Mononuclear cell (primary cell): Measurements from ENCODE around the gene NXN. TPM values are rescaled to one million over a fixed set of nuclear protein-coding genes. Genes with fewer than 3 reads are reported as not detected.

Source experiments
- H3K27me3 ChIP-seq: 2 replicates; pipeline ENCODE4 v1.6.0; 2011; ENCODE audit warnings: low read length, control low read depth; ENCODE audit not compliant: insufficient read depth
- H3K4me1 ChIP-seq: 2 replicates; pipeline ENCODE4 v1.5.1; 2011; ENCODE audit warnings: mild to moderate bottlenecking, low read length, control low read depth; ENCODE audit not compliant: insufficient read depth
- H3K4me3 ChIP-seq: 2 replicates; pipeline ENCODE4 v1.5.1; 2011; ENCODE audit warnings: mild to moderate bottlenecking, low read length, moderate library complexity
- H3K9me3 ChIP-seq: 2 replicates; pipeline ENCODE4 v1.5.1; 2011; ENCODE audit warnings: low read depth, mild to moderate bottlenecking, control low read depth, low read length
- total RNA-seq: library from RNA; depleted of rRNA; stranded (reverse); fragments of >200 nt; gene quantifications from one replicate; pipeline ENCODE4 v1.2.3, GENCODE V29; 2012

Gene NXN
- 0.52 TPM for total RNA-seq

- Histone ChIP-seq H3K27me3 (peaks cover 38% of the 10 kb centered on the region), H3K9me3 (no peaks in the 10 kb centered on the region), H3K4me3 (peak within 1 kb of the TSS; percentile 43), H3K4me1 (peaks cover 20% of the 10 kb centered on the region)
These were observed at the start of gene NXN for GRCh38 chr17:979539-980405. Gene NXN (minus strand): TSS chr17:979776.

DNA sequence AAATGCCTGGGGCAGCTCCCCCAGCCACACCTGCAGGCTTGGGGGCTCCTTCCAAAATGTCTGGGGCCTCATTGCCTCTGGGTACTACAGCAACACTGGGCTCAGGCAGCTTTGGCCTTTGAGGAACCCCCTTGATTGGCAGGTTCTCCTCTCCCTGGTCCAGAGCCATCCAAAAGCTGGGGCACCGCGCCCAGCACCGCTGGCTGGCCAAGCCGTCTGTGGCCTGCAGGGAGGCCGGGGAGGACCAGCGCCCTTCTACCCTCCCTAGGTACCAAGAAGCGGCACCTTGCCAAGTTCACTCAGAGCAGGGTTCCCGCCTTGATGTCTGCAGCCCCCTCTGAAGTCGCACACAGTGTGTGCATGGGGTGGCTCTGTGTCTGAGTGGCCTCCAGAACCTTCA lies 47.5 kb upstream of the NXN start:
- Histone ChIP-seq H3K9me3 (no peaks in the 10 kb centered on the region), H3K27me3 (no peaks in the 10 kb centered on the region), H3K4me3 (no peak overlapping the region), H3K4me1 (no peaks in the 10 kb centered on the region)

DNA sequence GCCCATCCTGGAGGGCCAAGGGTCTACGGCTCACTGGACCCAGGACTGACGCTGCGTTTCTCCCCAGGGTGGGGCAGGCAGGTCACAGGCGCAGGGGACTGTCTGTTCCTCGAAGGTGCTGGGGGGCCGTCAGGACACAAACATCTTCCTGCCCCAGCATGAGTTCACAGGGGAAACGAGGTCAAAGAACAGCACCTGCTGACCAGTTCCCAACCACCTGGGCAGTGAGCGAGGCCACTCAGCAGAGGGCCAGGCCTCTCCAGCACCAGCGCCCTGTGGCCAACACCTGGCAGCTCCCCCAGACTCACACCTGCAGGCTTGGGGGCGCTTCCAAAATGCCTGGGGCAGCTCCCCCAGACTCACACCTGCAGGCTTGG lies 47.0 kb upstream of the NXN start:
- H3K27me3 ChIP-seq, result no peaks in the 10 kb centered on the region

GRCh38 chr17:1025733-1026598 lies 46.4 kb upstream of the NXN start:
- no peaks in the 10 kb centered on the region for H3K4me1 ChIP-seq
- H3K4me3 ChIP-seq, result no peak overlapping the region
- no peaks in the 10 kb centered on the region for H3K27me3 ChIP-seq
- no peaks in the 10 kb centered on the region for H3K9me3 ChIP-seq

More for the DNA sequence above, 47.0 kb upstream of the NXN start:
- no peaks in the 10 kb centered on the region for H3K4me1 ChIP-seq
- H3K4me3 ChIP-seq, result no peak overlapping the region
- H3K9me3 ChIP-seq, result no peaks in the 10 kb centered on the region

DNA sequence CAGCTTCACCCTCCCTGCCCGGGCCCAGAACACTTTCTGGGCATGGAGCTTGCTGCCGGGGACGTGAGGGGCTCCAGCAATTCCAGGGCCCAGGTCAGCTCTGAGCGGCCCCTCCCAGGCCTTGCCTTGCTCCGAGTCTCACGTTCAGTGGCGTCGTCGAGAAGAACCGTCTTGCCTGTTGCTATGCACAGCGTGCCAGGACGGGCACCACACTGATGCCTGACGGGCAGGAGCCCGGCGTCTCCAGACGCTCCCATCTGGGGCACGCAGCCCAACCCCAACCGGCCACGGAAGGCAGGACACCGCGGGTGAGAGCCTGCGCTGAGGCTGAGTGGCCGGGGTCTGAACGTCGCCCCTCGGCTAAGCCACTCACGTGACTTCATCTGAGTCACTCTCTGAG lies 44.5 kb upstream of the NXN start:
- no peaks in the 10 kb centered on the region for H3K4me1 ChIP-seq
- H3K9me3 ChIP-seq, result no peaks in the 10 kb centered on the region
- no peaks in the 10 kb centered on the region for H3K27me3 ChIP-seq
- H3K4me3 ChIP-seq, result no peak overlapping the region

DNA sequence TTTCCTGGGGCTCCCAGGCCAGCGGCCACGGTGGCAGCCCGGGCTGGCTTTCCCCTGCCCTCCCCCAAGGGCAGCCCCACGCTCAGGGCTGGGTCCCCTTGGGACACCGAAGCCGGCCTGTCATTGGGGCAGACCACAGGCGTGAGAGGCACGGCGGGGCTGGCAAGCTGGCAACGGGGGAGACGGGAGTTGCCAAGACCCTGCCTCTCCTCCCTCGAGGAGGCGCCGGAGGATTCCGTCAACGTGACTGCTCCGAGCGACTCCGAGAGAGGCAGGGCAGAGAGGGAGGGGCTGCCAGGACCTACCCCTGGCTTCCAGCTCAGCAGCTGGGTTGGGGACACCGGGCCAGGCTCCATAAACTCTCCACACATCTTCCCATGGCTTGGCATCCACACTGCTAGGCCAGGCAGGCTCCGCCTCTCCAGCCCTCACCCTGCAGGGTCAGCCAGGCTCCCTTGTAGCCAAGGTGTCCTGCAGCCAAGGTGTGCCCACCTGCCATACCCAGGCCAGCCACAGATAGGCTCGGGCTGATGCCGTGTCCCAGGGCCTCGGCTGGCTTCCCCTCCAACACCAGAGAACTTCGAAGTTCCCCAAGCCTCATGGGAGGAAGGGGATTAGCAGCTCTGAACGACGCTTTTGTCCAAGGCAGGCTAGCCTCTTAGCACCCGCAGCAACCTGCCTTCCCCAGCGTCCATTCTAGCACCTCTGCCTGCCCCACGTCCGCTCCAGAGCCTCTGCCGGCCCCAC lies 42.9 kb upstream of the NXN start:
- no peaks in the 10 kb centered on the region for H3K27me3 ChIP-seq
- H3K9me3 ChIP-seq, result no peaks in the 10 kb centered on the region
- H3K4me3 ChIP-seq, result no peak overlapping the region
- no peaks in the 10 kb centered on the region for H3K4me1 ChIP-seq

- Histone ChIP-seq H3K4me3 (no peak overlapping the region), H3K27me3 (no peaks in the 10 kb centered on the region), H3K9me3 (no peaks in the 10 kb centered on the region), H3K4me1 (no peaks in the 10 kb centered on the region)
These were observed 41.6 kb upstream of the NXN start for GRCh38 chr17:1021147-1021546.

DNA sequence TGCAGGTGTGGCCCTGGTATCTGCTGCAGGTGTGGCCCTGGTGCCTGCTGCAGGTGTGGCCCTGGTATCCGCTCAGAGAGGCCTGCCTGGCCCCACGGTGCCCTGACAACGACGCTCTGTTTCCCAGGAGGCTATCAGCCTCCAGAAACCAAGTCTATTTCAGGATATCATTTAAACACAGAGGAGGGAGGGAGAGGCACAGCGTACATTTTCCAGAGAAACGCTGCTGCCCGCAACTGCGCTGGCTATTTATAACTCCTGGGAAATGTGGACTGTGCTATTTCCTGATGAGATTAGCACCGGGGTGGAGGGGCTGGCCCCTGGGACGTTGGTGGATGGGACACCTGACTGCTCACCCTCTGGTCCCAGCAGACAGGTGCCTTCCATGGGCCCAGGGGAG lies 39.9 kb upstream of the NXN start:
- no peaks in the 10 kb centered on the region for H3K27me3 ChIP-seq
- no peak overlapping the region for H3K4me3 ChIP-seq
- no peaks in the 10 kb centered on the region for H3K4me1 ChIP-seq
- H3K9me3 ChIP-seq, result no peaks in the 10 kb centered on the region

DNA sequence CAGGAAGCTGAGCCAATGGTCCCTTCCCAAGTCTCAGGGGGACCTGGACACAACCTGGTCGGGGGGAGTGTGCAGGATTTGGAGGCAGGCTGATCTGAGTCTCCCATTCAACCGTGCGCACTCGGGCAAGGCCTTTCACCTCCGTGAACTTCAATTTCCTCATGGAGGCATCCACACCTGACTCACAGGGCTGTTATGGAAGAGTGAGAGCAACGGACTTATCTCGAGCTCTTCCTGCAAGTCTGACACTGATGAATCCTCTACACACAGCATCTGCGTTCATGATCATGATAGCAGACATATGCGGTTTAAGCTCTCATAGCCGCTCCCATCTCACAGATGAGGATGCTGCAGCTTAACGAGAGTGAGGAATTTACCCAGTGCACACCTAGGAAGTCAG lies 39.0 kb upstream of the NXN start:
- H3K4me1 ChIP-seq, result no peaks in the 10 kb centered on the region
- H3K27me3 ChIP-seq, result no peaks in the 10 kb centered on the region
- H3K9me3 ChIP-seq, result no peaks in the 10 kb centered on the region
- H3K4me3 ChIP-seq, result no peak overlapping the region

- Histone ChIP-seq H3K27me3 (no peaks in the 10 kb centered on the region), H3K4me3 (no peak overlapping the region), H3K9me3 (no peaks in the 10 kb centered on the region), H3K4me1 (no peaks in the 10 kb centered on the region)
These were observed 34.1 kb upstream of the NXN start for GRCh38 chr17:1013729-1014090.

GRCh38 chr17:1012823-1013728 lies 33.5 kb upstream of the NXN start:
- Histone ChIP-seq H3K4me3 (no peak overlapping the region), H3K27me3 (no peaks in the 10 kb centered on the region), H3K9me3 (no peaks in the 10 kb centered on the region), H3K4me1 (no peaks in the 10 kb centered on the region)

- no peak overlapping the region for H3K4me3 ChIP-seq
- H3K4me1 ChIP-seq, result no peaks in the 10 kb centered on the region
- H3K27me3 ChIP-seq, result no peaks in the 10 kb centered on the region
- H3K9me3 ChIP-seq, result no peaks in the 10 kb centered on the region
These were observed 32.5 kb upstream of the NXN start for GRCh38 chr17:1011760-1012735.

GRCh38 chr17:1011138-1011537 lies 31.6 kb upstream of the NXN start:
- H3K27me3 ChIP-seq, result no peaks in the 10 kb centered on the region
- no peak overlapping the region for H3K4me3 ChIP-seq
- H3K9me3 ChIP-seq, result no peaks in the 10 kb centered on the region
- no peaks in the 10 kb centered on the region for H3K4me1 ChIP-seq
